Muscle layer of colon (tissue), 2 donors: Measurements from ENCODE around the gene MOSMO.

Experiments used
- H3K27ac ChIP-seq: one replicate; pipeline ENCODE4 v1.7.0; 2013; ENCODE audit warnings: low read depth, mild to moderate bottlenecking, low read length, moderate library complexity
- H3K27me3 ChIP-seq, 2 donors: one replicate each; pipeline ENCODE4 v1.7.0; 2013; ENCODE audit warnings: low read length in 2 of 2, mild to moderate bottlenecking in 2 of 2; ENCODE audit not compliant: insufficient read depth in 2 of 2, control insufficient read depth in 1 of 2
- H3K36me3 ChIP-seq: one replicate; pipeline ENCODE4 v1.7.0; 2013; ENCODE audit warnings: mild to moderate bottlenecking, low read length; ENCODE audit not compliant: insufficient read depth
- H3K4me1 ChIP-seq: one replicate; pipeline ENCODE4 v1.7.0; 2013; ENCODE audit warnings: mild to moderate bottlenecking, low read length; ENCODE audit not compliant: insufficient read depth
- H3K4me3 ChIP-seq, 2 donors: one replicate each; pipeline ENCODE4 v1.7.0; 2013; ENCODE audit warnings: low read length in 2 of 2, low read depth in 1 of 2, mild to moderate bottlenecking in 1 of 2, moderate library complexity in 1 of 2
- H3K9ac ChIP-seq: one replicate; pipeline ENCODE4 v1.7.0; 2013; ENCODE audit warnings: low read length
- H3K9me3 ChIP-seq: one replicate; pipeline ENCODE4 v1.7.0; 2013; ENCODE audit warnings: mild to moderate bottlenecking, low read length
- donor health status: abdominal sarcoma.
- donor health status: Adenocarcinoma of cecum.

MOSMO gene

DNA sequence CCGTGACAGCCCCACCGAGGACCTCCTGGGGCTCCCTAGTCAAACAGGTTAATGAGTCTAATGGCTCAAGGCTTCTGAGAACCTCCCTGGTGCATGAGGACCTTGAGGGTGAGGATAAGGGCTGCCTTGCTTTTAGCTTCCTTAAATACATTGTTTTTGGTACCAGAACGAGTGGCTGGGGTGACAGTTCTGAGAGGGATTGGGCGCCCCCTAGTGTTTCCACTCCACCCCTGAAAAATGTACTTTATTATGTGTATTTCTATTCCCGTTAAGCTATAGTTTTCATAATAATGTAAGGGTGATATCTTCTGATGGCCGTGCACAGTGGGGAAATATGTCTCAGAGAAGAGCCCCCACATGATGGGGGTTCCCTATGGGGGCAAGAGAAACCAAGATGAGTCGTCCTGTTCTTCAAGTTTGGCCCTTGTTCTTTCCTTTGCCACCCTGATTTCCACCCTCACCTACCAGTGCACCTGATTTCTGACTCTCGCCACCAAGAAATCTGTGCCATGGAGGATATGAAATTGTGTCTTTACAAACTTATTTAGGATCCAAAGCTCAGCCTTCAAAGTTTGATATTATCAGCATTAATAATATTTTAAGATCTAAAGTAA is 69.9 kb downstream of the MOSMO start:
- Histone ChIP-seq H3K4me1 (peaks cover 5% of the 10 kb centered on the region), H3K9me3 (no peaks in the 10 kb centered on the region), H3K27me3 (no peaks in the 10 kb centered on the region), H3K4me3 (no peak overlapping the region), H3K27ac (no peak overlapping the region), H3K36me3 (peaks cover 7% of the 10 kb centered on the region), H3K9ac (no peak overlapping the region)

DNA sequence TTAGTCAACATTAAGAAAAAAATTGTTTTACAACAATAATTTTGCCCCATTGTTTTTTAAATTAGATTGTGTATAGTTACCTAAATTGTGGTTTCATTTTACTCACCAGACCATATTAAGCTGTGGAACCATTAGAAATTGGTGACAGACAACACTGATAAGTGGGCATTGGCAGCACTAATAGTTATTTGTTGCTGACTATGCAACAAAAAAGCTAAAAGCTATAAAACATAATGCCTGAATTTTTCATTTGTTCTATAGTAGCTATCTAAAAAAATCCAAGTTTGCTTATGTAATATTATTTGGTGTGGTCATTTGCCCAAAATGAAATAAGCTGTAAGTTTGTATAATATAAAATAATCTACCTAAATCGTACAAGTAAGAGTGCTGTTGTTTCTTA is 70.7 kb downstream of the MOSMO start:
- H3K4me3 ChIP-seq = no peak overlapping the region
- H3K4me1 ChIP-seq = peaks cover 5% of the 10 kb centered on the region
- no peaks in the 10 kb centered on the region for H3K27me3 ChIP-seq
- H3K9ac ChIP-seq = no peak overlapping the region
- no peak overlapping the region for H3K27ac ChIP-seq
- no peaks in the 10 kb centered on the region for H3K9me3 ChIP-seq
- H3K36me3 ChIP-seq = peaks cover 7% of the 10 kb centered on the region

DNA sequence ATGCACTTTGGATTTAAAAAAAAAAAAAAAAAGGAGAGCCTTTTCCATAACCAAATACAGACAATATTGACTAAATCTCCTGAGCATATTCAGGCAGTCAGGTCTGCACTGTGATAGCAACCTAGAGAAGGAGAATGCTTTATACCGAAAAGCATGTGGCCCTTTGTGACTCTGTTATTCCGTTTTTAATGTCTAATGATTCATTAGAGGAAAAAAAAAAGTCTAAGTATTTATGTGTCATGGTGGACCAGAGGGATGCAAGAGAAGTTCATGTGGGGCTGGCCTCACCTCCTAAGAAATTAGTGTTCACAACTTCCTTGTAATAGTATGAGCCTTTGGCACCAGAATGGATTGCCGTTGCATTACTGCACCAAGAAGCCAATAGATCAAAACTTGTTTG is 73.1 kb downstream of the MOSMO start:
- Histone ChIP-seq H3K4me3 (no peak overlapping the region), H3K4me1 (peaks cover 5% of the 10 kb centered on the region), H3K9me3 (no peaks in the 10 kb centered on the region), H3K27ac (no peak overlapping the region), H3K36me3 (peaks cover 7% of the 10 kb centered on the region), H3K27me3 (no peaks in the 10 kb centered on the region), H3K9ac (no peak overlapping the region)

DNA sequence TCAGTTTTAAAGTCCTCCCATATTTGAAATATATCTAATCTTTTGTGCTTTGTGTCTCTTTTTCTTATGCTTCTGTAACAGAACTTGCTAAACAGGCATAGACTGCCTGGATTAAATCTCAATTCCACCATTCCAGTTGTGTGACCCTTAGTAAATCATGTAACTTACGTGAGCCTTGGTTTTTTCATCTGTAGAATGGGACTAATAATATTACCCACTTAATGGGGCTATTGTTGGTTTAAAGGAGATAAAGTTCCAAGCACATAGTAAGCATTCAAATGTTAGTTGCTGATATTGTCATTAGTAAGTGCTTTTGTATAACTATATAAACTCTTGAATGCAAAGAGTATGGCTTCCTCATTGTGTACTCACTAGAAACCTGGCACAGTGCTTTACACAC is 78.5 kb downstream of the MOSMO start:
- H3K4me1 ChIP-seq = no peaks in the 10 kb centered on the region
- no peak overlapping the region for H3K4me3 ChIP-seq
- H3K27ac ChIP-seq = no peak overlapping the region
- H3K9me3 ChIP-seq = no peaks in the 10 kb centered on the region
- no peaks in the 10 kb centered on the region for H3K27me3 ChIP-seq
- H3K9ac ChIP-seq = no peak overlapping the region
- H3K36me3 ChIP-seq = peaks cover 6% of the 10 kb centered on the region

DNA sequence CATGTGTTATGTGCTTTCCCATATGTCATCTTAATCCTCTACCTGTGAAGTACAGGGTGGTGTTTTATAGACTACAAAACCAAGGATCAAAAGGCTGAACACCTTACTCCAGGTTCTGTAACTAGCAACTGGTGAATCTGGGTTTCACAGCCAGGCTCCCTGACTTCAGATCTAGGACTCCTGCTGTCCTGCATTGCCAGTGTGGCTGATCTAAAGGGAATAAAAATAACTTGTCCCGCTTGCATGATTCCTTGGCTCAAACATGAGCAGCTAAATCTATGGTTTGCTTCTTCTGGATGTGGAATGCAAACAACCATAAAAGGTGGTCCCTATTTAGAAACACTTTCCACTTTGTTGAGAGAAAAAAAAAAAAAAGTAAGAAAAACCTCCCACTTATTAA is 80.7 kb downstream of the MOSMO start:
- Histone ChIP-seq H3K36me3 (peaks cover 6% of the 10 kb centered on the region), H3K9ac (no peak overlapping the region), H3K27me3 (no peaks in the 10 kb centered on the region), H3K4me1 (peaks cover 7% of the 10 kb centered on the region), H3K27ac (no peak overlapping the region), H3K9me3 (no peaks in the 10 kb centered on the region), H3K4me3 (no peak overlapping the region)

DNA sequence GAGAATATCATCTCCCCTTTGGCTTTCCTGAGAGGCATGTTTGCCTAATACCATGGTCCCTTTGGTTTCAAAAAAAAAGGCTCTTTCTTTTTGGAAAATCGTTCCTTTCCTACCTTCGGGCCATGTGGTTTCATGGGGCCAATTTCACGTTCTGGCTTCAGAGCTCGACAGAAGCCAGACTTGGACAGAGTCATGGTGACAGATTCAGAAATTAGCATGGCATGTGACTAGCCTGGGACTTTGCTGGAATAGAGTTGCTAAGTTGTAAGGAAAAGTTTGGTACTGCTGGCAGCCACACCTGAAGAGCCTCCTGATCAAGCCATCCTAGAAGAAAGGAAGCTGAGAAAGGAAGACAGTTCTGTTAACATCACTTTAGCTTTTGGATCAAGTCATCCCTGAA is 82.0 kb downstream of the MOSMO start:
- H3K9me3 ChIP-seq = no peaks in the 10 kb centered on the region
- no peak overlapping the region for H3K27ac ChIP-seq
- H3K4me1 ChIP-seq = peaks cover 7% of the 10 kb centered on the region
- no peaks in the 10 kb centered on the region for H3K27me3 ChIP-seq
- no peak overlapping the region for H3K4me3 ChIP-seq
- no peak overlapping the region for H3K9ac ChIP-seq
- peaks cover 6% of the 10 kb centered on the region for H3K36me3 ChIP-seq

DNA sequence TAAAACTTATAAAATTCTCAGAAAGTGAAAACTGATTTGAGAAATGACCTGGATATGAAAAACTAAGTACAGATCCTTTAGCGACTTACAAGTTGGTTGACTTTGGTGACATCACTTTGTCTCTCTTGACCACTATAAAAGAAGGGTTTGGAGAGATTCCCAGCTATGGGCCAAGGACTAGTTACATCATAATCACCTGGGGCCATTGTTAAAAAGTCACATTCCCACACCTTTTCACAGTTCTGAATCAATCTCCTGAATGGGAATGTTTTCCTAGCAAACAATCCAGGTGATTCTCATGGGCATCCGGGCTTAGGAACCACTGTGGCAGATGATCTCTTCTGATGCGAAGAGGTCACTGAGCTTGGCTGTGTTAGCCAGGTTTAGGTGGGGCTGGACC is 83.8 kb downstream of the MOSMO start:
- peaks cover 3% of the 10 kb centered on the region for H3K36me3 ChIP-seq
- H3K4me3 ChIP-seq = no peak overlapping the region
- H3K27me3 ChIP-seq = no peaks in the 10 kb centered on the region
- H3K27ac ChIP-seq = no peak overlapping the region
- H3K9me3 ChIP-seq = no peaks in the 10 kb centered on the region
- H3K9ac ChIP-seq = no peak overlapping the region
- peaks cover 7% of the 10 kb centered on the region for H3K4me1 ChIP-seq

DNA sequence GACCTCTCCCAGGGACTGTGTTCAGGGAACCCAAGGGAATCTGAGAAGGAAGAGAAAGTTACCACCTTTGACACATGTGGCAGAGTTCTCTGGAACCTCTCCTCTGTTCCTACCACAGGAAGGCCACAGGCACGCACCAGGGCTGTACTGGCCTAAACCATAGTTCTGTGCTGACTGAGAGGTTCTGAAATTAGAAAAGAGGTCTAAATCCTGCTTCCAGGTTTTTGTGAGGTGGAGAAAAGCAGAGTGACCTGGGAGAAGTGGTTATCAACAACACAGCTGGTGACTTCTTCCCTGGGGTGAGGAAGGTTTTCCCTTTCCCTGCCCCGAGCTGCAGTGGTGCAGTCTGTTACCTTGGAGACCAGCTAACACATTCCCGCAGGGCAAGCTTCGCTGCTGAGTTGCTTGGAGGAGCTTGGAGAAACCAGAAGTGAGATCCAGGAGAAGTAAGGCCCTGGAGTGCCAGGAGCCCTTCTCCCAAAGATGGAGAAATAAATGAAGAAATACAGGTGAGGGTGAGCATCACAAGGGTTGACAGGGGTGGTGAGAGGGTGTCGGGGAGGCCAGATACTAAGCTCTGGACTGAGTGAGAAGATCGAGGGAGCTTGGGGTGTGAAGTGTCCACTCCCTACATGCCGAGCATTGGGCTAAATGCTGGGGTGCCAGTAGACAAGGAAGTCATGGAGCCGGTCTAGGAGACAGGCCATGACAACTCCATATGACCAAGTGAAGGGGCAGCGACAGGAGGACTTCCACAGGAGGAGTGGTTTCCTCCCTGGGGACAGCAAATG is 84.4 kb downstream of the MOSMO start, which contains the start of gene VWA3A:
TSS of gene VWA3A (plus strand) at position 399 of the 791 bp plus-strand sequence. CDS start at position 496, 97 bp downstream.
- Histone ChIP-seq H3K27me3 (no peaks in the 10 kb centered on the region), H3K9ac (no peak within 1 kb of the TSS), H3K9me3 (no peaks in the 10 kb centered on the region), H3K4me1 (peaks cover 7% of the 10 kb centered on the region), H3K27ac (no peak within 1 kb of the TSS), H3K4me3 (no peak within 1 kb of the TSS), H3K36me3 (no peaks in the 10 kb centered on the region)

DNA sequence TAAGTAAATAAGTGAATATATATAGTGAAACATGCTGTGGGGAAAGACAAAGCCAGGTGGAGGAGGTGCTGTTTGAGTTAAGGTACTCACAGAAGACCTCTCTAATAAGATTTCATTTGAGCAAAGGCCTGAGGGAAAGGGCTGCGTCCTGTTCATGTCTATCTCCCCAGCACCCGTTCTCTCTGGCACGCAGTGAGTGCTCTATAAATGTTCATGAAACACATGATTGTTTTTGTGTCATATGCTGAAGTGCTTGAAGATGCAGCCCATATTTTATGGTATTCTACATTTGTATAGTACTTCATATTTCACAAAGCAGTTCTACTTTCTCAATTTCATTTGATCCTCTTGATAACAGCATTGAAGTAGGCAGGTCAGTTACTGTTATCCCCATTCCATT is 85.4 kb downstream of the MOSMO start:
- Histone ChIP-seq H3K9me3 (no peaks in the 10 kb centered on the region), H3K9ac (no peak overlapping the region), H3K36me3 (no peaks in the 10 kb centered on the region), H3K27ac (no peak overlapping the region), H3K27me3 (no peaks in the 10 kb centered on the region), H3K4me1 (peaks cover 7% of the 10 kb centered on the region), H3K4me3 (no peak overlapping the region)

DNA sequence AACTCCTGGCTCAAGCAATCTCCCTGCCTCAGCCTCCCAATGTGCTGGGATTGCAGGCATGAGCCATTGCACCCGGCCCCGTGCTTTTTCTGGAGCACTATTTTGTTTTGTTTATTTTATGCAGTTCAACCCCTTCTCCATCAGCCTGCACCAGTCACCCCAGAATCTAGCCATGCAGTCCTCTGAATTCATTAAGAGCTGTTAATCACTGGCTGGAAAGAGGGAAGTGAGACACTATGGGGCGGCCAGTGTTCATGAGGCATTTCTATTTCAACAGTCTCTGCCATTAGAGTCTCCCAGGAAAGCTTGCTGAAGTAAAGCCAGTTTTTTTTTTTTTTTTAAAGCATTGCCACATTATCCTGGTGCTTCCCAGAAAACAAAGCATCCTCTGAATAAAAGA is 86.1 kb downstream of the MOSMO start:
- H3K4me3 ChIP-seq = no peak overlapping the region
- no peak overlapping the region for H3K9ac ChIP-seq
- H3K4me1 ChIP-seq = peaks cover 7% of the 10 kb centered on the region
- no peaks in the 10 kb centered on the region for H3K27me3 ChIP-seq
- no peaks in the 10 kb centered on the region for H3K9me3 ChIP-seq
- no peak overlapping the region for H3K27ac ChIP-seq
- no peaks in the 10 kb centered on the region for H3K36me3 ChIP-seq

DNA sequence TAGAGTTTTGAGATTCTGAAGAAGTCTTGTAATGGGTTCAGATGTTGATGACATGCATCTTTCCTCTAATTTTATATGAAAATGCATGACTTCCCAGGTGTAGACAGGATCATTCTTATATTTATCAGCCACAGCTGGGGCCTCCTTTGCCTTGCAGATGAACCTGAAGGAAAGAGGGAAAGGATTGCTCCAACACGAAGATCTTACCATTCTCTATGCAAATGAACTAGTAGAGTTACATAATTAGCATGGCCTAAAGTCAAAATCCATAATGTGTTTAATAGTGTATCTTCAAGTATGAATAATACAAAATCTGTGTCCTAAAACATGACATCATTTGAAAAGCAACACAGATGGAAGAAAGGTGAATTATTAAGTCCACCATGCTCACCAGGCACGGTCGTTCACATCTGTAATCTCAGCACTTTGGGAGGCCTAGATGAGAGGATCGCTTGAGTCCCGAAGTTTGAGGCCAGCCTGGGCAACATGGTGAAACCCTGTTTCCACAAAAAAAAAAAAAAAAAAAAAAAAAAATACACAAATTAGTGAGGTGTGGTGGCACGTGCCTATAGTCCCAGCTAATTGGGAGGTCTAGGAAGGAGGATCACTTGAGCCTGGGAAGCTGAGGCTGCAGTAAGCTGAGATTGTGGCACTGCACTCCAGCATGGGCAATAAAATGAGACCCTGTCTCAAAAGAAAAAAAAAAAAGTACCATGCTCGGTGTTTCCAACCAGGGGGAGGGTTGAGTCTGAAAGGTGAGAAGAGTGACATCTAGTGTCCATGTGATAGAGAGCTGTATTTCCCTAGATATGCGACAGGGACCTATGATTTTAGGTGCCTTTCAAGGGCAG is 90.7 kb downstream of the MOSMO start:
- Histone ChIP-seq H3K27me3 (no peaks in the 10 kb centered on the region), H3K4me1 (no peaks in the 10 kb centered on the region), H3K4me3 (no peak overlapping the region), H3K27ac (no peak overlapping the region), H3K36me3 (no peaks in the 10 kb centered on the region), H3K9me3 (no peaks in the 10 kb centered on the region), H3K9ac (no peak overlapping the region)
